ENCODE results near the gene CALD1. TPM values are rescaled to one million over a fixed set of nuclear protein-coding genes. Genes with fewer than 3 reads are reported as not detected.

CALD1 gene
- total and polyA plus RNA-seq, 5 experiments from 2014 or later: not detected

- no peaks in the 10 kb centered on the region for H3K27me3 Mint-ChIP-seq
- H3K4me1 Mint-ChIP-seq: peaks cover 0 to 1% (median 0%) of the 10 kb centered on the region in 4 donors
- H3K4me3 Mint-ChIP-seq: no peak overlapping the region
- no peaks in the 10 kb centered on the region for H3K9me3 Mint-ChIP-seq
- POLR2A ChIA-PET: no interaction called here
- DNase-seq (no peak), ATAC-seq (no peak)
- H3K27ac Mint-ChIP-seq: no peak overlapping the region
- H3K36me3 Mint-ChIP-seq: peaks cover 0 to 2% (median 0%) of the 10 kb centered on the region in 3 donors
These were observed 131.5 kb downstream of the CALD1 start for GRCh38 chr7:134910968-134911367.

DNA sequence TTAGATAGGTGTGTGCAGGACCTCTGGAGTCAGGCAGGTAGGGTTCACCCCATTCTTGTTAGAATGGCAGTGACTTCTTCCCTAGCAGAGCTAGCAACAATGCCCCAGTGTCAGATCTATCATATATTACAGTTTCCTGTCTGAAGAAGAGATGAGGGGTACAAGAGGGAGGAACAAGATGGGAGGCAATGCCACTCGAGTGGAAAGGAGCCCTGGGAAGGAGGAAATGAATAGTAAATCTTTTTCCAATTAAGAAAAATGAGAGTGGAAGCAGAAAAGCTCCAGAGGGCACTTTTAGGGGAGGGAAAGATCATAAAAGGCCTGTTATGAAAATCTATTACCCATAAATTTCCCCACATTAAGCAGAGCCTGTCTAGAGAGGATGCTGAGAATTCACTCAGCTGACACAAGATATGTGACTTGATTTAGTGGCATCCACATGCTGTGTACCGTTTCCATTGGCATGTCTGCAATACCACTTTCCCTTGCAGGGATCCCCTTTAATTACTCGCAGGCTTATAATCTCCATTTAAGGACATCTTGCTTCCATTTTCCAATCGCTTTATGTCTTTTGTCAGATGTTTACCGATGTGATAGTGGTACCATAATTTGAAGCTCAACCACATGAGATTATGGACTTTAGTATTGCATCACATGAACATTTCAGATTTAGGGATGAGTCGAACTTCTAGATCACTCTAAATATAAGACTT, 136.9 kb downstream of the CALD1 start:
- no peak overlapping the region for H3K4me3 Mint-ChIP-seq
- H3K36me3 Mint-ChIP-seq: peaks cover 0 to 2% (median 0%) of the 10 kb centered on the region in 3 donors
- POLR2A ChIA-PET: no interaction called here
- no peaks in the 10 kb centered on the region for H3K9me3 Mint-ChIP-seq
- no peak for ATAC-seq
- no peaks in the 10 kb centered on the region for H3K27me3 Mint-ChIP-seq
- H3K27ac Mint-ChIP-seq: no peak overlapping the region
- no peak for DNase-seq
- no peaks in the 10 kb centered on the region for H3K4me1 Mint-ChIP-seq

DNA sequence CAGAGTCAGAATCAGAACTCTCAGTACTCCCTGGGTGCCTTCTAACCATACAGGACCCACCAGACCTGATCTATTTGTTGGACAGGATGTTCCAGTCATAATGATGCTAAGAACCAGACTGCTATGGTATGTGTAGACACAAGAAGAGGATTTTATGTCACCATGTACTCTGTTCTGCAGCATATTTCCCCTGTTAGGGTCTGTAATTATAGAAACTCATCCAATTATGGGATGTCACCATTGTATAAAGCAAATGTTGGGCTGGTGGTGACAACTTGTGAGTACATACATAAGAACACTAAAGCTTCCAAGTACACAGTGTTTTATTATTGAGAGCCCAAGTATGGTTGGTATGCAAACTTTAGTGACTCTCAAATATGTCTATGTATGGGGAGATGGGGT, 139.8 kb downstream of the CALD1 start:
- H3K27ac Mint-ChIP-seq: no peak overlapping the region
- H3K9me3 Mint-ChIP-seq: no peaks in the 10 kb centered on the region
- POLR2A ChIA-PET: no interaction called here
- H3K4me3 Mint-ChIP-seq: no peak overlapping the region
- no peaks in the 10 kb centered on the region for H3K27me3 Mint-ChIP-seq
- H3K36me3 Mint-ChIP-seq: peaks cover 0 to 2% (median 0%) of the 10 kb centered on the region in 3 donors
- H3K4me1 Mint-ChIP-seq: no peaks in the 10 kb centered on the region
- ATAC-seq: no peak
- no peak for DNase-seq

DNA sequence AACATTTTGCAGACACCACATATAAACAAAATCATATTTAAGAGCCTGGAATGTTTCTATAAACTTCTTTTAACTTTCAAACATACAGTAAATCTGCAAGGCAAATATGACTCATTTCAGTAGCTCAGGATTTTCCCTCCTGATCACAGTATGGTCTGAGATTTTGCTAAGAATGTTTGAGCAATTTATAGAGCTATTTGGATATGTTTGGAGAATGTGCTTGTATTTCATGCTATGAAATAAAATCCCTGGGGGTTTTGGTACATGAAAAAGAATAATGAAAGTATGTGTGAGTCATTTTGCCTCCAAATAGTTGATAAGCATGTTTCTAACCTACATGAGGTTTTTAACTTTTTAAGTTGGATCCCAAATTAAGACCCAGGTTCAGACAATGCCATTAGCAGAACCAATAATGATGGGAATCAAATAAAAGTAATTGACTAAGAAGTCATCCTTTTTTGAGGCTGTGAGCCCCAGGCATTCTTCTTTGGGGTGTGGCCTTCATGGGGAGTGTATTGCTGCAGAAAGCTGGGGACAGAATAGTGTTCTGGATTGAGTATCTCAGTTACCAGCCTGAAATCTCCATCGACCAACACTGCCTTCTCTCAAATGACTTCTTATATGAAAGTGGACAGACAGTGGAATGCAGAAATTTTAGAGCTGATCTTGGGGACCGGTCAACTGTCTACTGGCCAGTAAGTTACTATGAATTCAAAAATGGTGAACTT, 140.8 kb downstream of the CALD1 start:
- POLR2A ChIA-PET: no interaction called here
- Mint-ChIP-seq H3K4me3 (no peak overlapping the region), H3K9me3 (peaks cover 0 to 7% (median 2%) of the 10 kb centered on the region in 9 donors), H3K36me3 (peaks cover 0 to 3% (median 3%) of the 10 kb centered on the region in 3 donors), H3K27me3 (no peaks in the 10 kb centered on the region), H3K4me1 (no peaks in the 10 kb centered on the region), H3K27ac (no peak overlapping the region)
- ATAC-seq (no peak), DNase-seq (no peak)

GRCh38 chr7:134922720-134923704, 143.6 kb downstream of the CALD1 start:
- DNase-seq (no peak), ATAC-seq (no peak)
- Mint-ChIP-seq H3K4me3 (no peak overlapping the region), H3K36me3 (peaks cover 0 to 3% (median 3%) of the 10 kb centered on the region in 3 donors), H3K4me1 (no peaks in the 10 kb centered on the region), H3K9me3 (peaks cover 0 to 12% (median 2%) of the 10 kb centered on the region in 9 donors), H3K27ac (no peak overlapping the region), H3K27me3 (no peaks in the 10 kb centered on the region)
- POLR2A ChIA-PET: no interaction called here

DNA sequence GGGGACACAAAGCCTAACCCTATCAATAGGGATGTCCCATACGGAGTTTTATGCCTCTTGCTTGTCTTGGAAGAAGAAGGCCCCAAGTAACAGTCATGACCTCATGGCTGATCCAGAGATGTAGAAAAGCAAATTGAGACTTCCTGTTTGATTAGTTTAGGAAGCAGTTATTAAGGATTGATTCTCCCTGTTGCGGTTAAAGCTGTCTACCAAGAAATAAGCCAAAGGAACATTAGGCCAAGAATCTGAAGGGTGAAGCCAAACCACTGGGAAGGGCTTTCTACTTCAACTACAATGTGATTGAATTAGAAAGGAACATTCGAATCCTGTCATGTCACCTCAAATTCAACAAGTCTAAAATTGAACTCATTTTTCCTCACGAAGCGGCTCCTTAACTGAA, 146.3 kb downstream of the CALD1 start:
- Mint-ChIP-seq H3K4me3 (no peak overlapping the region), H3K9me3 (peaks cover 0 to 12% (median 2%) of the 10 kb centered on the region in 9 donors), H3K4me1 (no peaks in the 10 kb centered on the region), H3K36me3 (peaks cover 0 to 3% (median 3%) of the 10 kb centered on the region in 3 donors), H3K27ac (no peak overlapping the region), H3K27me3 (no peaks in the 10 kb centered on the region)
- POLR2A ChIA-PET: no interaction called here
- DNase-seq (no peak), ATAC-seq (no peak)

DNA sequence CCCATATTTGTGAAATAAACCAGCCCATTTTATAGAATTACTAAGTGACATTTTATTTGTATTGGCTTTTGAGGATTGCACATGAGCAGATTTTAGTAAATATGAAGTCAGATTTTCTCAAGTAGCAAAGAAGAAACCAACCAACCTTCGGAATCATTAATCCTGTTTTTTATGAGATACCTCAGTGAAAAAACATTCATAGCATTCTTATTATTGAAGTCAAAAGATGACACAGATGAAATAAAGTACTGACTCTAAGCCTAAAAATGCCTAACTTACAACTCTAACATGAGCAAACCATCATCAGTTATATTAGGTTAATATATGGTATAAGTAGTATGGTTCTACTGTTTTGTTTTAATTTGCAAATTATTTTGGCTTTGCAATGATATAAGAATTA, 147.0 kb downstream of the CALD1 start:
- H3K27me3 Mint-ChIP-seq: no peaks in the 10 kb centered on the region
- peaks cover 0 to 12% (median 2%) of the 10 kb centered on the region in 9 donors for H3K9me3 Mint-ChIP-seq
- H3K27ac Mint-ChIP-seq: no peak overlapping the region
- POLR2A ChIA-PET: no interaction called here
- ATAC-seq (no peak), DNase-seq (no peak)
- H3K4me1 Mint-ChIP-seq: no peaks in the 10 kb centered on the region
- H3K36me3 Mint-ChIP-seq: peaks cover 0 to 3% (median 3%) of the 10 kb centered on the region in 3 donors
- no peak overlapping the region for H3K4me3 Mint-ChIP-seq

GRCh38 chr7:134927076-134927475, 147.6 kb downstream of the CALD1 start:
- ATAC-seq (no peak), DNase-seq (no peak)
- POLR2A ChIA-PET: no interaction called here
- Mint-ChIP-seq H3K4me1 (no peaks in the 10 kb centered on the region), H3K4me3 (no peak overlapping the region), H3K27me3 (no peaks in the 10 kb centered on the region), H3K9me3 (peaks cover 0 to 12% (median 2%) of the 10 kb centered on the region in 9 donors), H3K27ac (no peak overlapping the region), H3K36me3 (peaks cover 0 to 7% (median 6%) of the 10 kb centered on the region in 3 donors)

DNA sequence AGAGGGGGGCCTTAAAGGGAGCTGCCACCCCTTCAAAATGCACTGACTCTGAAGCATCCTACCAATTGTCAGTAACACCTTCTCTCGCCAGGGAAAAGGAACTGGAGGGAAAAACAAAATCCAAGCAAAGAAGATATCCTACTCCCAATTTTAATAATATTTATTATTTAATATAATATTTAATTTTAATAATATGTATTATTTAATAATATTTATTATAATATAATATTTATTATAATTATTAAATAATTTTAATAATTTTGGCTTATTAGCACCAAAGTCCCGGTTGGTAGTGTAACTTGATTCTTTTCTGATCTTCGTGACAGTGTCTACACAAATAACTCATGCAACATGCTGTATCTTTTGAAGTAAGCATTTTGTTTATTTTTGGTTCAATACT, 148.3 kb downstream of the CALD1 start:
- Mint-ChIP-seq H3K36me3 (peaks cover 0 to 9% (median 8%) of the 10 kb centered on the region in 3 donors), H3K27ac (no peak overlapping the region), H3K9me3 (peaks cover 0 to 12% (median 2%) of the 10 kb centered on the region in 9 donors), H3K4me3 (no peak overlapping the region), H3K4me1 (peaks cover under 1% of the 10 kb centered on the region in 4 donors), H3K27me3 (no peaks in the 10 kb centered on the region)
- ATAC-seq (no peak), DNase-seq (no peak)
- POLR2A ChIA-PET: no interaction called here

DNA sequence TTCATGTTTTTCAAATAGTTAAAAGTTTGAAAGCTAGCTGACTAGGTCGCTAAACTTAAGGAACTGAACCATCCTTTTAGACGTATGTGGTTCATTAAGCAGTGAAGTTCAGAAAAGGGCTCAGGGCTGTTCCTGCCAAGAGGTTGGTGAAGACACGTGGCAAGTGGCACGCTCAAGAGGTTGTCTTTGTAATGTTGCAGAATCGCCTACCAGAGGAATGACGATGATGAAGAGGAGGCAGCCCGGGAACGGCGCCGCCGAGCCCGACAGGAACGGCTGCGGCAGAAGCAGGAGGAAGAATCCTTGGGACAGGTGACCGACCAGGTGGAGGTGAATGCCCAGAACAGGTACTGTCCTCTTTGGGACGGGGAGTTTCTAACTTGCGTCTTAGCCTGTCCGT, 149.1 kb downstream of the CALD1 start:
- H3K4me1 Mint-ChIP-seq: peaks cover 8 to 9% (median 9%) of the 10 kb centered on the region in 4 donors
- H3K4me3 Mint-ChIP-seq: no peak overlapping the region
- POLR2A ChIA-PET: no interaction called here
- ATAC-seq (no peak), DNase-seq (no peak)
- H3K36me3 Mint-ChIP-seq: peaks cover 0 to 9% (median 8%) of the 10 kb centered on the region in 3 donors
- H3K9me3 Mint-ChIP-seq: peaks cover 0 to 12% (median 2%) of the 10 kb centered on the region in 9 donors
- H3K27me3 Mint-ChIP-seq: peaks cover 0 to 2% (median 0%) of the 10 kb centered on the region in 5 donors
- H3K27ac Mint-ChIP-seq: no peak overlapping the region

GRCh38 chr7:134931487-134931886, 152.1 kb downstream of the CALD1 start:
- H3K36me3 Mint-ChIP-seq: peaks cover 0 to 6% (median 5%) of the 10 kb centered on the region in 3 donors
- no peak overlapping the region for H3K27ac Mint-ChIP-seq
- peaks cover 0 to 3% (median 0%) of the 10 kb centered on the region in 5 donors for H3K27me3 Mint-ChIP-seq
- DNase-seq (no peak), ATAC-seq (no peak)
- H3K4me1 Mint-ChIP-seq: peaks cover 9 to 11% (median 10%) of the 10 kb centered on the region in 4 donors
- POLR2A ChIA-PET: no interaction called here
- H3K4me3 Mint-ChIP-seq: no peak overlapping the region
- H3K9me3 Mint-ChIP-seq: no peaks in the 10 kb centered on the region

DNA sequence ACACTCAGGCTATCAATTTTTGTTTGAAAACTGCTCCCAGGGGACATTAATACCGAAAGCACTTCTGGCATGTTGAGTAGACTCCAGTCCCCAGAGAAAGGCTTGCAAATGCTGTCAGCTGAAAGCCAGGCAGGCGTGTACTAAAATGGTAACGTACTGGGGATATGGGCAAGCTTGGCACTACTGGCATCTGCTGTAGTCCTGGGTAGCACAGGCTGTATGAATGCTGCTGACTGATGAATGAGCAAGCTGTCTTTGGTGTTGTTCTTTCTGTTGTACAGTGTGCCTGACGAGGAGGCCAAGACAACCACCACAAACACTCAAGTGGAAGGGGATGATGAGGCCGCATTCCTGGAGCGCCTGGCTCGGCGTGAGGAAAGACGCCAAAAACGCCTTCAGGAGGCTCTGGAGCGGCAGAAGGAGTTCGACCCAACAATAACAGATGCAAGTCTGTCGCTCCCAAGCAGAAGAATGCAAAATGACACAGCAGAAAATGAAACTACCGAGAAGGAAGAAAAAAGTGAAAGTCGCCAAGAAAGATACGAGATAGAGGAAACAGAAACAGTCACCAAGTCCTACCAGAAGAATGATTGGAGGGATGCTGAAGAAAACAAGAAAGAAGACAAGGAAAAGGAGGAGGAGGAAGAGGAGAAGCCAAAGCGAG, 153.4 kb downstream of the CALD1 start:
- ATAC-seq (no peak), DNase-seq (no peak)
- peak overlapping the region in 7 of 10 donors; percentile 9 to 74 (median 27) for H3K4me3 Mint-ChIP-seq
- H3K4me1 Mint-ChIP-seq: peaks cover 9 to 11% (median 10%) of the 10 kb centered on the region in 4 donors
- peaks cover 0 to 6% (median 5%) of the 10 kb centered on the region in 3 donors for H3K36me3 Mint-ChIP-seq
- POLR2A ChIA-PET: no interaction called here
- H3K9me3 Mint-ChIP-seq: no peaks in the 10 kb centered on the region
- H3K27me3 Mint-ChIP-seq: peaks cover 0 to 3% (median 0%) of the 10 kb centered on the region in 5 donors
- H3K27ac Mint-ChIP-seq: peak overlapping the region in 3 of 10 donors; percentile 16 to 43 (median 40)
